ENCODE measurements around the gene VAV3. TPM values are rescaled to one million over a fixed set of nuclear protein-coding genes. Genes with fewer than 3 reads are reported as not detected.

VAV3 gene
- 0.64 TPM for total RNA-seq

- Histone ChIP-seq H3K27ac (no peak within 1 kb of the TSS), H3K4me3 (peak within 1 kb of the TSS; percentile 53 to 61), H3K9me3 (no peaks in the 10 kb centered on the region), H3K4me1 (no peaks in the 10 kb centered on the region), H3K27me3 (no peaks in the 10 kb centered on the region), H3K36me3 (no peaks in the 10 kb centered on the region)
- no peak for TF ChIP-seq CTCF (IDR thresholded peaks at IDR 0.05)
- peak; percentile 26 to 76 for DNase-seq (ENCODE audit: low spot score in 2 of 2)
- intact Hi-C loops (cut with DNase I) = no loop called here
These were observed at the start of gene VAV3 for GRCh38 chr1:107965110-107965991. Gene VAV3 (minus strand): TSS chr1:107965180. CDS start chr1:107964869, 311 bp downstream.

DNA sequence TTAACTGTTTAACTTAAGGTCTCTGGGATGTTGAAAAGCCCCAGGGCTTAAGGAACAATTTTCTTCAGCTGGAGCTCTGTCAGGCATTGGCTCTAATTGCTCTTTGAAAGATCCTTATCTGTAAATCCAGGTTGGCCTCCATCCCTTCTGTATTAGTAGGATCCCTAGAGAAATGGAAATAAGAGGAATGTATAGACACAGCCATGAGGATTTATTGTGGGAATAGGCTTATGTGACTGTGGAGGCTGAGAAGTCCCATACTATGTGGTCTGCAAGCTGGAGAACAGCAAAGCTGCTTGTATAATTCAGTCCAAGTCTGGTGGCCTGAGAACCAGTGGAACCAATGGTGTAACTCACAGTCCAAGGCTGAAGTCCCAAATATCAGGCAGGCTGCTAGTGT lies 47.6 kb upstream of the VAV3 start:
- DNase-seq (ENCODE audit: low spot score in 2 of 2) = no peak
- Histone ChIP-seq H3K27me3 (no peaks in the 10 kb centered on the region), H3K9me3 (no peaks in the 10 kb centered on the region), H3K4me1 (no peaks in the 10 kb centered on the region), H3K4me3 (no peak overlapping the region), H3K36me3 (no peaks in the 10 kb centered on the region), H3K27ac (no peak overlapping the region)
- no peak for TF ChIP-seq CTCF (IDR thresholded peaks at IDR 0.05)
- intact Hi-C loops (cut with DNase I) = no loop called here

GRCh38 chr1:108011295-108011694 lies 46.3 kb upstream of the VAV3 start:
- TF ChIP-seq CTCF (IDR thresholded peaks at IDR 0.05) = no peak
- no peak for DNase-seq (ENCODE audit: low spot score in 2 of 2)
- intact Hi-C loops (cut with DNase I) = no loop called here
- no peak overlapping the region for H3K27ac ChIP-seq
- H3K9me3 ChIP-seq = no peaks in the 10 kb centered on the region
- H3K4me3 ChIP-seq = no peak overlapping the region
- H3K36me3 ChIP-seq = no peaks in the 10 kb centered on the region
- no peaks in the 10 kb centered on the region for H3K27me3 ChIP-seq
- no peaks in the 10 kb centered on the region for H3K4me1 ChIP-seq

DNA sequence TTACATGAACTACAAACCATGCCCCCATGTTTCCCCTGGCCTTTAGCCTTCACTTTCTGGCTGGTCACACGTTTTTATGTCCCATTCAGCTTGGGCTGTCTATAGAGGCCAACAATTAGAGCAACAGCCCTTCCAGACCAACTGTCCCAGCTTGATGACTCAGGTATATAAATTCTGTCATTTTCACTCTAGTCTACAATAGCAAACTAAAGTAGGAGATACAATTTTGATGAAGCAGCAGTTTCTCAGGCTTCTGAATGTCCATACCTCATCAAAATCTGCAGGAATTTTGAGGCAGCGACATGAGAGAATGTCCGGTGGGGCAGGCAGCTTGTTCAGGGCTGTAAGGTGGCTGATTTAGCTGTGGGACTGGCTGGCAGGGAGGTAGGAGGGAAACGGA lies 45.6 kb upstream of the VAV3 start:
- H3K27me3 ChIP-seq = no peaks in the 10 kb centered on the region
- TF ChIP-seq CTCF (IDR thresholded peaks at IDR 0.05) = no peak
- H3K9me3 ChIP-seq = no peaks in the 10 kb centered on the region
- H3K36me3 ChIP-seq = no peaks in the 10 kb centered on the region
- no peak for DNase-seq (ENCODE audit: low spot score in 2 of 2)
- H3K4me3 ChIP-seq = no peak overlapping the region
- intact Hi-C loops (cut with DNase I) = no loop called here
- no peak overlapping the region for H3K27ac ChIP-seq
- H3K4me1 ChIP-seq = no peaks in the 10 kb centered on the region

- H3K27me3 ChIP-seq = no peaks in the 10 kb centered on the region
- no peaks in the 10 kb centered on the region for H3K4me1 ChIP-seq
- no peak overlapping the region for H3K27ac ChIP-seq
- no peak for DNase-seq (ENCODE audit: low spot score in 2 of 2)
- intact Hi-C loops (cut with DNase I) = no loop called here
- no peak overlapping the region for H3K4me3 ChIP-seq
- H3K9me3 ChIP-seq = no peaks in the 10 kb centered on the region
- H3K36me3 ChIP-seq = no peaks in the 10 kb centered on the region
- no peak for TF ChIP-seq CTCF (IDR thresholded peaks at IDR 0.05)
These were observed 44.7 kb upstream of the VAV3 start for GRCh38 chr1:108009603-108010195.

All from ascending aorta (tissue), 2 donors.